GM11168 (cell line): ENCODE results near the gene NR2F6.
"Not testable (repeated sequence)": the region's sequence is repeated elsewhere in the genome, so short reads cannot be mapped to it uniquely, and the experiment has no call there.

Source experiments
- in situ Hi-C: fragments of 300-500 bp; cut with MboI; formaldehyde crosslinking; loops from one replicate; pipeline ENCODE4 v1.12.0; 2022; ENCODE audit warnings: low sequenced_read_pairs; ENCODE audit not compliant: unreplicated experiment

NR2F6 gene

GRCh38 chr19:17215127-17215971 is 30.4 kb downstream of the NR2F6 start, which contains the start of gene USE1:
USE1 (plus strand) TSS chr19:17215357; CDS start chr19:17215406, 49 bp downstream.
- in situ Hi-C loops = no loop called here

- in situ Hi-C loops = no loop called here
These were observed 31.1 kb downstream of the NR2F6 start for GRCh38 chr19:17214508-17215126.

- in situ Hi-C loops = no loop called here
These were observed 32.4 kb downstream of the NR2F6 start for GRCh38 chr19:17213334-17213733.

- in situ Hi-C loops = no loop called here
These were observed 33.9 kb downstream of the NR2F6 start for GRCh38 chr19:17211547-17212446.

GRCh38 chr19:17210296-17210695 is 35.4 kb downstream of the NR2F6 start:
- in situ Hi-C loops = no loop called here

GRCh38 chr19:17209126-17210036 is 36.3 kb downstream of the NR2F6 start:
- in situ Hi-C loops = no loop called here

GRCh38 chr19:17206736-17207581 is 38.8 kb downstream of the NR2F6 start:
- in situ Hi-C loops = no loop called here

- in situ Hi-C loops = no loop called here
These were observed 40.2 kb downstream of the NR2F6 start for GRCh38 chr19:17205237-17206140.

- in situ Hi-C loops = no loop called here
These were observed 43.0 kb downstream of the NR2F6 start for GRCh38 chr19:17202713-17203112.

GRCh38 chr19:17202249-17202648 is 43.5 kb downstream of the NR2F6 start:
- in situ Hi-C loops = no loop called here

- in situ Hi-C loops = no loop called here
These were observed 45.2 kb downstream of the NR2F6 start for GRCh38 chr19:17200408-17201079.

GRCh38 chr19:17197666-17198065 is 48.1 kb downstream of the NR2F6 start:
- in situ Hi-C loops = no loop called here

GRCh38 chr19:17196610-17197009 is 49.1 kb downstream of the NR2F6 start:
- in situ Hi-C loops = no loop called here

GRCh38 chr19:17195106-17195505 is 50.6 kb downstream of the NR2F6 start:
- in situ Hi-C loops = no loop called here

GRCh38 chr19:17194608-17195007 is 51.1 kb downstream of the NR2F6 start:
- in situ Hi-C loops = no loop called here

- in situ Hi-C loops = no loop called here
These were observed 53.0 kb downstream of the NR2F6 start for GRCh38 chr19:17192751-17193150.

GRCh38 chr19:17191736-17192135 is 54.0 kb downstream of the NR2F6 start:
- in situ Hi-C loops = not testable (repeated sequence)
